OCI-LY7 (cell line): Measurements from ENCODE around the gene USHBP1.

Experiments used
- CTCF ChIP-seq: fragments of 200-600 bp; sonication (generic); conservative IDR thresholded peaks from 2 replicates; pipeline ENCODE4 v1.5.1; 2014; ENCODE audit warnings: mild to moderate bottlenecking, antibody characterized with exemption, low read length, moderate library complexity, mixed read lengths
- EZH2phosphoT487 ChIP-seq: fragments of 200-600 bp; sonication (generic); IDR thresholded peaks from 2 replicates; pipeline ENCODE4 v1.6.1; 2018; ENCODE audit warnings: low read depth, borderline replicate concordance, mild to moderate bottlenecking, mixed run types, antibody characterized with exemption, low read length, moderate library complexity, mixed read lengths

GRCh38 chr19:17211547-17212446, 52.7 kb downstream of the USHBP1 start:
- no peak for TF ChIP-seq CTCF
- no peak for TF ChIP-seq EZH2phosphoT487
